ENCODE measurements around the gene CITED4. TPM values are rescaled to one million over a fixed set of nuclear protein-coding genes. Genes with fewer than 3 reads are reported as not detected.
A peak's percentile ranks its signal among the peaks of the same experiment; 100 is the strongest.

CITED4 gene
- polyA plus RNA-seq, 1 of the 3 experiments (the other 2 are of a cell fraction): 10.1 TPM

- Histone ChIP-seq H3K79me2 (ENCODE audit: insufficient read depth) (no peaks in the 10 kb centered on the region), H4K20me1 (ENCODE audit: insufficient read depth) (no peaks in the 10 kb centered on the region), H3K4me2 (peak overlapping the region; percentile 41; the same call in 1 of the 2 replicates), H3K9ac (peak overlapping the region; percentile 54), H3K36me3 (replicated peaks in 1 of 2; ENCODE audit: control insufficient read depth in 1 of 2, insufficient read depth in 2 of 2, low read length in 1 of 2) (no peaks in the 10 kb centered on the region), H3K9me3 (no peaks in the 10 kb centered on the region), H2AFZ (ENCODE audit: low read depth) (peak overlapping the region; percentile 61; the same call in 1 of the 2 replicates), H3F3A (replicated peaks; ENCODE audit: insufficient read depth) (peaks cover 42% of the 10 kb centered on the region), H3K9me2 (no peaks in the 10 kb centered on the region), H3K27me3 (ENCODE audit: insufficient read depth) (no peaks in the 10 kb centered on the region), H3K27ac (ENCODE audit: low read depth in 2 of 2, low read length in 1 of 2) (peak overlapping the region; percentile 88 to 90), H3K4me3 (ENCODE audit: low read depth in 2 of 2, low read length in 1 of 2) (no peak overlapping the region), H3K4me1 (ENCODE audit: control insufficient read depth in 1 of 2, insufficient read depth in 2 of 2, low read depth in 1 of 2, low read length in 1 of 2) (peaks cover 7 to 28% of the 10 kb centered on the region in 2 experiments; a peak in 3 of 4 replicates)
- ChIA-PET CTCF (interaction anchor here (1.0 to 1.2 kb wide), 2 partner anchors 74 to 75 kb away, joined by 3 to 4 read pairs; no protein-coding TSS in a partner anchor), POLR2A (no interaction called here)
- WGBS (ENCODE audit: low lambda C conversion rate): 8% methylated on average over 4 of the region's 4 CpGs
- peak; percentile 35 for DNase-seq
- TF ChIP-seq EP300 (IDR thresholded peaks at IDR 0.05; ENCODE audit: borderline replicate concordance in 1 of 2, low read depth in 1 of 2, low read length in 1 of 2): peak in 1 of 2 experiments; percentile 80; a peak in 1 of 4 replicates
- peak; percentile 87 for TF ChIP-seq TCF12 (IDR thresholded peaks at IDR 0.05)
- peak; percentile 35; the same call in 1 of the 2 replicates for TF ChIP-seq SIN3A (IDR thresholded peaks at IDR 0.05; ENCODE audit: borderline replicate concordance, low read depth, low read length)
- no peak for TF ChIP-seq GATA2 (CRISPR knock-in tag; IDR thresholded peaks at IDR 0.05)
- TF ChIP-seq POLR2AphosphoS5 (IDR thresholded peaks at IDR 0.05; ENCODE audit: low read depth, low read length): no peak
- TF ChIP-seq RCOR1 (IDR thresholded peaks at IDR 0.05; ENCODE audit: low read length): no peak
- TF ChIP-seq, protein P1, sequence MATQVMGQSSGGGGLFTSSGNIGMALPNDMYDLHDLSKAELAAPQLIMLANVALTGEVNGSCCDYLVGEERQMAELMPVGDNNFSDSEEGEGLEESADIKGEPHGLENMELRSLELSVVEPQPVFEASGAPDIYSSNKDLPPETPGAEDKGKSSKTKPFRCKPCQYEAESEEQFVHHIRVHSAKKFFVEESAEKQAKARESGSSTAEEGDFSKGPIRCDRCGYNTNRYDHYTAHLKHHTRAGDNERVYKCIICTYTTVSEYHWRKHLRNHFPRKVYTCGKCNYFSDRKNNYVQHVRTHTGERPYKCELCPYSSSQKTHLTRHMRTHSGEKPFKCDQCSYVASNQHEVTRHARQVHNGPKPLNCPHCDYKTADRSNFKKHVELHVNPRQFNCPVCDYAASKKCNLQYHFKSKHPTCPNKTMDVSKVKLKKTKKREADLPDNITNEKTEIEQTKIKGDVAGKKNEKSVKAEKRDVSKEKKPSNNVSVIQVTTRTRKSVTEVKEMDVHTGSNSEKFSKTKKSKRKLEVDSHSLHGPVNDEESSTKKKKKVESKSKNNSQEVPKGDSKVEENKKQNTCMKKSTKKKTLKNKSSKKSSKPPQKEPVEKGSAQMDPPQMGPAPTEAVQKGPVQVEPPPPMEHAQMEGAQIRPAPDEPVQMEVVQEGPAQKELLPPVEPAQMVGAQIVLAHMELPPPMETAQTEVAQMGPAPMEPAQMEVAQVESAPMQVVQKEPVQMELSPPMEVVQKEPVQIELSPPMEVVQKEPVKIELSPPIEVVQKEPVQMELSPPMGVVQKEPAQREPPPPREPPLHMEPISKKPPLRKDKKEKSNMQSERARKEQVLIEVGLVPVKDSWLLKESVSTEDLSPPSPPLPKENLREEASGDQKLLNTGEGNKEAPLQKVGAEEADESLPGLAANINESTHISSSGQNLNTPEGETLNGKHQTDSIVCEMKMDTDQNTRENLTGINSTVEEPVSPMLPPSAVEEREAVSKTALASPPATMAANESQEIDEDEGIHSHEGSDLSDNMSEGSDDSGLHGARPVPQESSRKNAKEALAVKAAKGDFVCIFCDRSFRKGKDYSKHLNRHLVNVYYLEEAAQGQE (IDR thresholded peaks at IDR 0.05; ENCODE audit: low read depth, low read length): no peak
- no peak for TF ChIP-seq FOXJ3 (CRISPR knock-in tag; IDR thresholded peaks at IDR 0.05)
- no peak; the same call in 1 of the 2 replicates for TF ChIP-seq GABPA (IDR thresholded peaks at IDR 0.05; ENCODE audit: low read depth)
- TF ChIP-seq MXI1 (IDR thresholded peaks at IDR 0.05; ENCODE audit: low read depth, low read length): no peak
- no peak for TF ChIP-seq RFX5 (IDR thresholded peaks at IDR 0.05; ENCODE audit: low read length)
- TF ChIP-seq TAF1 (IDR thresholded peaks at IDR 0.05; ENCODE audit: borderline replicate concordance, low read depth, low read length): 0 out of 2 replicates have a peak, but pooled peaks have one; percentile 49
- TF ChIP-seq CHD2 (IDR thresholded peaks at IDR 0.05; ENCODE audit: low read length, partially characterized antibody): no peak
- TF ChIP-seq TEAD4 (IDR thresholded peaks at IDR 0.05; ENCODE audit: borderline replicate concordance, insufficient read depth): peak; percentile 57
- peak; percentile 66 for TF ChIP-seq JUND (IDR thresholded peaks at IDR 0.05)
- TF ChIP-seq, protein P2, sequence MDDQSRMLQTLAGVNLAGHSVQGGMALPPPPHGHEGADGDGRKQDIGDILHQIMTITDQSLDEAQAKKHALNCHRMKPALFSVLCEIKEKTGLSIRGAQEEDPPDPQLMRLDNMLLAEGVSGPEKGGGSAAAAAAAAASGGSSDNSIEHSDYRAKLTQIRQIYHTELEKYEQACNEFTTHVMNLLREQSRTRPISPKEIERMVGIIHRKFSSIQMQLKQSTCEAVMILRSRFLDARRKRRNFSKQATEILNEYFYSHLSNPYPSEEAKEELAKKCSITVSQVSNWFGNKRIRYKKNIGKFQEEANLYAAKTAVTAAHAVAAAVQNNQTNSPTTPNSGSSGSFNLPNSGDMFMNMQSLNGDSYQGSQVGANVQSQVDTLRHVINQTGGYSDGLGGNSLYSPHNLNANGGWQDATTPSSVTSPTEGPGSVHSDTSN (IDR thresholded peaks at IDR 0.05): peak; percentile 66
- TF ChIP-seq YY1 (IDR thresholded peaks at IDR 0.05; ENCODE audit: low read depth): no peak
- no peak for TF ChIP-seq CTCF (IDR thresholded peaks at IDR 0.05)
- no peak for TF ChIP-seq FOXM1 (IDR thresholded peaks at IDR 0.05; ENCODE audit: low read depth)
- no peak; the same call in 1 of the 2 replicates for TF ChIP-seq FOSL2 (IDR thresholded peaks at IDR 0.05; ENCODE audit: borderline replicate concordance, low read depth)
- TF ChIP-seq NRF1 (IDR thresholded peaks at IDR 0.05; ENCODE audit: low read depth, low read length): no peak
- TF ChIP-seq IRF3 (IDR thresholded peaks at IDR 0.05; ENCODE audit: low read depth, low read length): no peak
- TF ChIP-seq MEF2A (IDR thresholded peaks at IDR 0.05; ENCODE audit: borderline replicate concordance, low read depth): no peak; the same call in 1 of the 2 replicates
- peak; percentile 70; the same call in 1 of the 2 replicates for TF ChIP-seq RXRA (IDR thresholded peaks at IDR 0.05; ENCODE audit: borderline replicate concordance, low read depth)
- no peak for TF ChIP-seq EZH2phosphoT487 (IDR thresholded peaks at IDR 0.05; ENCODE audit: borderline replicate concordance, low read depth)
Observed at GRCh38 chr1:40877698-40878097, 15.5 kb upstream of the CITED4 start.
